IMR-90 (cell line): ENCODE data around the gene SHB. TPM values are rescaled to one million over a fixed set of nuclear protein-coding genes. Genes with fewer than 3 reads are reported as not detected.

Experiments used
- ATAC-seq: fragments of 200-7000 bp; cut with Tn5 transposase; 2 replicates; pipeline ENCODE4 v1.9.1; 2020; ENCODE audit warnings: low read depth, mild to moderate bottlenecking, moderate library complexity
- BruUV-seq: library from RNA; stranded (reverse); fragments of 400-500 nt; replicated peaks from 2 replicates; lab custom pipeline; 2021; lab: Mats Ljungman, UMichigan
- CTCF ChIA-PET: fragments of 300-600 bp; formaldehyde crosslinking; extraction: SDS; loops from one replicate; lab custom pipeline; 2021; ENCODE audit warnings: antibody characterized with exemption; lab: Yijun Ruan, JAX
- POLR2A ChIA-PET: fragments of 300-600 bp; sonication (Branson Sonifier 250); formaldehyde crosslinking; loops from one replicate; lab custom pipeline; 2022; ENCODE audit warnings: antibody characterized with exemption; ENCODE audit not compliant: unreplicated experiment; lab: Charles Lee
- DNase-seq: peaks from one replicate; pipeline ENCODE4 v3.0.0; 2013
- H2AFZ ChIP-seq: replicated peaks from 2 replicates; pipeline ENCODE3; 2013; ENCODE audit warnings: low read length, mild to moderate bottlenecking; ENCODE audit not compliant: poor library complexity
- H2AK5ac ChIP-seq: 2 replicates; pipeline ENCODE4 v1.6.1; 2013; ENCODE audit warnings: low read depth, low read length, inconsistent platforms
- H2AK9ac ChIP-seq: replicated peaks from 2 replicates; pipeline ENCODE3; 2013; ENCODE audit warnings: mild to moderate bottlenecking, low read depth, low read length, moderate library complexity; ENCODE audit not compliant: poor library complexity
- H2BK120ac ChIP-seq: 2 replicates; pipeline ENCODE4 v1.6.1; 2013; ENCODE audit warnings: low read depth, low read length, inconsistent platforms
- H2BK15ac ChIP-seq: 3 replicates; pipeline ENCODE4 v1.6.1; 2013; ENCODE audit warnings: low read depth, low read length, inconsistent platforms
- H2BK20ac ChIP-seq: 2 replicates; pipeline ENCODE4 v1.6.1; 2013; ENCODE audit warnings: low read depth, mild to moderate bottlenecking, inconsistent platforms, low read length, moderate library complexity
- H2BK5ac ChIP-seq: 2 replicates; pipeline ENCODE4 v1.6.1; 2013; ENCODE audit warnings: mild to moderate bottlenecking, low read depth, low read length, inconsistent platforms; ENCODE audit not compliant: poor library complexity, severe bottlenecking
- H3K14ac ChIP-seq: replicated peaks from 2 replicates; pipeline ENCODE4 v1.6.1; 2013; ENCODE audit warnings: low read depth, low read length, inconsistent platforms
- H3K18ac ChIP-seq: 2 replicates; pipeline ENCODE4 v1.6.1; 2013; ENCODE audit warnings: low read depth, low read length, control low read depth
- H3K23ac ChIP-seq: 2 replicates; pipeline ENCODE4 v1.6.1; 2013; ENCODE audit warnings: low read depth, low read length, inconsistent platforms
- H3K27ac ChIP-seq: 2 replicates; pipeline ENCODE4 v1.5.1; 2013; ENCODE audit warnings: mild to moderate bottlenecking, control low read depth, low read length; ENCODE audit not compliant: insufficient read depth
- H3K27me3 ChIP-seq: 2 replicates; pipeline ENCODE4 v1.6.1; 2013; ENCODE audit warnings: low read length; ENCODE audit not compliant: control insufficient read depth, insufficient read depth
- H3K36me3 ChIP-seq: 2 replicates; pipeline ENCODE4 v1.6.1; 2013; ENCODE audit warnings: low read length, mixed read lengths; ENCODE audit not compliant: control insufficient read depth, insufficient read depth
- H3K4ac ChIP-seq: 2 replicates; pipeline ENCODE4 v1.6.1; 2013; ENCODE audit warnings: low read depth, low read length, inconsistent platforms
- H3K4me1 ChIP-seq: 2 replicates; pipeline ENCODE4 v1.6.1; 2013; ENCODE audit warnings: low read length, mixed read lengths; ENCODE audit not compliant: control insufficient read depth, insufficient read depth
- H3K4me2 ChIP-seq: 2 replicates; pipeline ENCODE4 v1.6.1; 2013; ENCODE audit warnings: low read depth, mild to moderate bottlenecking, control low read depth, low read length, moderate library complexity
- H3K4me3 ChIP-seq: 2 replicates; pipeline ENCODE4 v1.5.1; 2013; ENCODE audit warnings: low read depth, mild to moderate bottlenecking, control low read depth, low read length, moderate library complexity; ENCODE audit not compliant: insufficient read depth
- H3K56ac ChIP-seq: 2 replicates; pipeline ENCODE4 v1.6.1; 2013; ENCODE audit warnings: low read length, inconsistent platforms; ENCODE audit not compliant: insufficient read depth; ENCODE audit errors: extremely low read depth
- H3K79me1 ChIP-seq, 2 experiments: 2 replicates each; pipeline ENCODE4 v1.6.1; 2013; ENCODE audit warnings: low read length in 2 of 2, inconsistent platforms in 1 of 2, low read depth in 1 of 2
- H3K9ac ChIP-seq: 2 replicates; pipeline ENCODE4 v1.6.1; 2013; ENCODE audit warnings: low read depth, low read length, control low read depth
- H3K9me1 ChIP-seq: 2 replicates; pipeline ENCODE4 v1.6.1; 2013; ENCODE audit warnings: low read length, inconsistent platforms; ENCODE audit not compliant: insufficient read depth
- H3K9me3 ChIP-seq: 2 replicates; pipeline ENCODE4 v1.6.1; 2013; ENCODE audit warnings: low read length; ENCODE audit not compliant: control insufficient read depth, insufficient read depth
- H4K20me1 ChIP-seq: 2 replicates; pipeline ENCODE4 v1.6.1; 2013; ENCODE audit warnings: low read length, inconsistent platforms; ENCODE audit not compliant: insufficient read depth
- H4K5ac ChIP-seq: 2 replicates; pipeline ENCODE4 v1.6.1; 2013; ENCODE audit warnings: mild to moderate bottlenecking, low read depth, low read length, control low read depth
- H4K8ac ChIP-seq, 2 experiments: 2 replicates each; pipeline ENCODE4 v1.6.1; 2013; ENCODE audit warnings: low read depth in 2 of 2, low read length in 2 of 2, control low read depth in 1 of 2, inconsistent platforms in 1 of 2
- H4K91ac ChIP-seq: 2 replicates; pipeline ENCODE4 v1.6.1; 2013; ENCODE audit warnings: low read depth, low read length, inconsistent platforms; ENCODE audit not compliant: insufficient read depth
- BHLHE40 ChIP-seq: fragments of 150-350 bp; IDR thresholded peaks from 2 replicates; pipeline ENCODE4 v1.6.1; 2016; ENCODE audit warnings: mild to moderate bottlenecking, low read depth, low read length
- CEBPB ChIP-seq: IDR thresholded peaks from 2 replicates; pipeline ENCODE4 v1.6.1; 2012; ENCODE audit warnings: low read depth, low read length, improper control_type of control experiment
- CHD1 ChIP-seq: IDR thresholded peaks from 2 replicates; pipeline ENCODE4 v1.6.1; 2012; ENCODE audit warnings: low read depth, low read length, improper control_type of control experiment
- NFE2L2 ChIP-seq: fragments of 150-350 bp; IDR thresholded peaks from 2 replicates; pipeline ENCODE4 v1.6.1; 2016; ENCODE audit warnings: low read depth, mild to moderate bottlenecking, low read length
- POLR2A ChIP-seq: IDR thresholded peaks from 2 replicates; pipeline ENCODE4 v1.6.1; 2012; ENCODE audit warnings: mild to moderate bottlenecking, low read depth, low read length
- WGBS, 2 experiments: methylation state at CpG; one replicate each; pipeline versions ENCODE4 v1.1.5 to v1.1.7; 2013; ENCODE audit warnings: missing lambda C conversion rate in 2 of 2; ENCODE audit not compliant: insufficient read length in 1 of 2; ENCODE audit errors: extremely low coverage in 2 of 2; 5-methylcytosine and 5-hydroxymethylcytosine counted together
- dilution Hi-C: fragments of 300-500 bp; cut with HindIII; formaldehyde crosslinking; loops from one replicate; pipeline ENCODE4 v1.14.3; 2018; ENCODE audit warnings: low sequenced_read_pairs; ENCODE audit not compliant: unreplicated experiment
- in situ Hi-C: fragments of 300-500 bp; cut with MboI; formaldehyde crosslinking; loops from 3 replicates; pipeline ENCODE4 v1.14.3; 2019; ENCODE audit warnings: low sequenced_read_pairs, inconsistent platforms, mixed read lengths
- intact Hi-C: fragments of 100-400 bp; cut with micrococcal nuclease; formaldehyde crosslinking; loops from 2 replicates; pipeline ENCODE4 v1.10.0; 2022
- polyA plus RNA-seq, 3 experiments: library from polyadenylated mRNA; depleted of rRNA; stranded (reverse); fragments of >200 nt; gene quantifications; 2 replicates each; pipeline ENCODE4 v1.2.3, GENCODE V29; 2012; ENCODE audit warnings: low replicate concordance in 1 of 3
- total RNA-seq: library from RNA; depleted of rRNA; stranded (reverse); fragments of >200 nt; gene quantifications from 2 replicates; pipeline ENCODE4 v1.2.3, GENCODE V29; 2012
- TF ChIP-seq, protein P1 (sequence below): fragments of 150-350 bp; IDR thresholded peaks from 2 replicates; pipeline ENCODE4 v1.6.1; 2016; ENCODE audit warnings: low read depth, mild to moderate bottlenecking, low read length, moderate library complexity, borderline replicate concordance
- TF ChIP-seq, protein P2 (sequence below): fragments of 150-350 bp; IDR thresholded peaks from 2 replicates; pipeline ENCODE4 v1.6.1; 2017; ENCODE audit warnings: mild to moderate bottlenecking, antibody characterized with exemption, low read length, low read depth

The SHB gene
- total and polyA plus RNA-seq, 2 of the 4 experiments (the other 2 are of a cell fraction), result 6.1 to 20.4 TPM

DNA sequence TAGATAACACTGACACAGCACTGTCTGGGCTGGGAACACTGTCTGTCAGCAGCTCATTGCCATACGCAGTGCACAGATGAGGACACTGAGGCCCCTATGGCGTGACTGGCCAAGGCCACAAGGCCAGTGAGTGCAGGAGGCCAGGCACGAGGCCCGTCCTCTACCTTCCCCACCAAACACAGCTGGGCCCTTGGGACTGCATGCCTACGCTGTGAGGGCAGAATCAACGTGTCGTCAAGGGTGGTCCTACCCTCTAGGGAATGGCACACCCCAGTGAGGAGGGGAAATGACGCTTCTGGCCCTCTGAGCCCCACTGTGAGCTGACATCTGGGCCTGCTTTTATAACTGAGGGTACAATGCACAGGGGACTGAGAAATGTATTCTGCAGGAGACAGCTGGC is 123.0 kb downstream of the SHB start:
- no peak overlapping the region for H3K27ac ChIP-seq
- dilution Hi-C loops (loop anchor here (25.0 kb wide), 1 partner anchor 116 kb away; the partner anchor contains the start of gene SHB), intact Hi-C loops (no loop called here), in situ Hi-C loops (no loop called here)
- H3K4me2 ChIP-seq, result no peak overlapping the region
- H3K27me3 ChIP-seq, result no peaks in the 10 kb centered on the region
- no peak overlapping the region for H4K5ac ChIP-seq
- H3K23ac ChIP-seq, result peak overlapping the region; percentile 55
- TF ChIP-seq POLR2A (no peak), CHD1 (no peak), NFE2L2 (no peak), BHLHE40 (no peak), CEBPB (no peak)
- TF ChIP-seq, protein P1, sequence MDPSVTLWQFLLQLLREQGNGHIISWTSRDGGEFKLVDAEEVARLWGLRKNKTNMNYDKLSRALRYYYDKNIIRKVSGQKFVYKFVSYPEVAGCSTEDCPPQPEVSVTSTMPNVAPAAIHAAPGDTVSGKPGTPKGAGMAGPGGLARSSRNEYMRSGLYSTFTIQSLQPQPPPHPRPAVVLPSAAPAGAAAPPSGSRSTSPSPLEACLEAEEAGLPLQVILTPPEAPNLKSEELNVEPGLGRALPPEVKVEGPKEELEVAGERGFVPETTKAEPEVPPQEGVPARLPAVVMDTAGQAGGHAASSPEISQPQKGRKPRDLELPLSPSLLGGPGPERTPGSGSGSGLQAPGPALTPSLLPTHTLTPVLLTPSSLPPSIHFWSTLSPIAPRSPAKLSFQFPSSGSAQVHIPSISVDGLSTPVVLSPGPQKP, result no peak
- TF ChIP-seq, protein P2, sequence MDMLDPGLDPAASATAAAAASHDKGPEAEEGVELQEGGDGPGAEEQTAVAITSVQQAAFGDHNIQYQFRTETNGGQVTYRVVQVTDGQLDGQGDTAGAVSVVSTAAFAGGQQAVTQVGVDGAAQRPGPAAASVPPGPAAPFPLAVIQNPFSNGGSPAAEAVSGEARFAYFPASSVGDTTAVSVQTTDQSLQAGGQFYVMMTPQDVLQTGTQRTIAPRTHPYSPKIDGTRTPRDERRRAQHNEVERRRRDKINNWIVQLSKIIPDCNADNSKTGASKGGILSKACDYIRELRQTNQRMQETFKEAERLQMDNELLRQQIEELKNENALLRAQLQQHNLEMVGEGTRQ, result no peak
- DNase-seq (no peak), ATAC-seq (no peak)
- H3K4ac ChIP-seq, result peak overlapping the region; percentile 81
- no peak overlapping the region for H3K9ac ChIP-seq
- no peak overlapping the region for H3K4me3 ChIP-seq
- peak overlapping the region; percentile 62; the same call in 1 of the 2 replicates for H4K91ac ChIP-seq
- peak overlapping the region; percentile 94 for H2AK5ac ChIP-seq
- H2BK120ac ChIP-seq, result 0 out of 2 replicates have a peak overlapping the region, but pooled peaks have one; percentile 78
- no CpG with 5 or more reads among the region's 8 CpGs for WGBS, 2 experiments
- no TSS peak for BruUV-seq
- H3K79me1 ChIP-seq, result peaks cover 66 to 95% of the 10 kb centered on the region in 2 experiments
- peak overlapping the region; percentile 54; the same call in 1 of the 2 replicates for H3K14ac ChIP-seq
- peaks cover 17% of the 10 kb centered on the region; the same call in 1 of the 2 replicates for H4K20me1 ChIP-seq
- H2AFZ ChIP-seq, result peak overlapping the region; percentile 58
- ChIA-PET POLR2A (no interaction called here), CTCF (no interaction called here)
- peak overlapping the region; percentile 60; the same call in 1 of the 3 replicates for H2BK15ac ChIP-seq
- no peak overlapping the region for H3K18ac ChIP-seq
- peaks cover 35% of the 10 kb centered on the region for H3K4me1 ChIP-seq
- H3K36me3 ChIP-seq, result peaks cover 66% of the 10 kb centered on the region
- H2BK5ac ChIP-seq, result peak overlapping the region; percentile 36
- H2BK20ac ChIP-seq, result no peak overlapping the region; the same call in 1 of the 2 replicates
- peak overlapping the region; percentile 49 for H2AK9ac ChIP-seq
- H4K8ac ChIP-seq, result peak overlapping the region; percentile 5 to 70; a peak in 2 of 4 replicates
- H3K9me1 ChIP-seq, result peaks cover 60% of the 10 kb centered on the region
- no peaks in the 10 kb centered on the region for H3K9me3 ChIP-seq
- no peak overlapping the region for H3K56ac ChIP-seq
